Prostate gland (tissue), 2 donors: ENCODE measurements around the gene LAMB1. TPM values are rescaled to one million over a fixed set of nuclear protein-coding genes. Genes with fewer than 3 reads are reported as not detected.
"Not testable (repeated sequence)": the region's sequence is repeated elsewhere in the genome, so short reads cannot be mapped to it uniquely, and the experiment has no call there.

Source experiments
- DNase-seq: peaks from one replicate; pipeline ENCODE4 v3.0.0-alpha.2; 2019; ENCODE audit warnings: low spot score
- H3K27ac ChIP-seq, 2 donors: fragments of 200-600 bp; sonication (generic); 2 replicates each; pipeline ENCODE4 v1.5.1; 2017 to 2019
- H3K27me3 ChIP-seq: fragments of 200-600 bp; sonication (generic); replicated peaks from 2 replicates; pipeline ENCODE4 v1.5.1; 2019; ENCODE audit not compliant: insufficient read depth
- H3K36me3 ChIP-seq, 2 donors: fragments of 200-600 bp; sonication (generic); 1 replicate in 1 of 2; 2 replicates in 1 of 2; pipeline versions ENCODE4 v1.5.1 to v1.8.1; 2017 to 2019
- H3K4me1 ChIP-seq: fragments of 200-600 bp; sonication (generic); replicated peaks from 2 replicates; pipeline ENCODE4 v1.5.1; 2019
- H3K4me3 ChIP-seq, 2 donors: fragments of 200-600 bp; sonication (generic); 2 replicates each; pipeline ENCODE4 v1.5.1; 2017 to 2019
- H3K9me3 ChIP-seq: fragments of 200-600 bp; sonication (generic); 2 replicates; pipeline ENCODE4 v1.5.1; 2017
- POLR2A ChIP-seq: fragments of 450-650 bp; IDR thresholded peaks from one replicate; pipeline ENCODE4 v1.6.1; 2016; ENCODE audit warnings: antibody characterized with exemption, mild to moderate bottlenecking
- POLR2AphosphoS5 ChIP-seq: sonication (generic); formaldehyde crosslinking; IDR thresholded peaks from one replicate; pipeline ENCODE4 v1.6.1; 2017; ENCODE audit warnings: antibody characterized with exemption
- WGBS: methylation state at CpG from one replicate; pipeline ENCODE4 v1.1.5; 2018; 5-methylcytosine and 5-hydroxymethylcytosine counted together
- intact Hi-C: fragments of 100-400 bp; cut with DNase I; formaldehyde crosslinking; loops from one replicate; pipeline ENCODE4 v1.14.2; 2022
- total RNA-seq, 2 donors: library from RNA; depleted of rRNA; stranded (reverse); fragments of >200 nt; gene quantifications; one replicate each; pipeline ENCODE4 v1.1.0, GENCODE V29; 2016
- TF ChIP-seq, protein P1 (sequence below), 4 experiments: fragments of 200-600 bp in 2 of 4; fragments of 450-650 bp in 2 of 4; sonication (generic) in 2 of 4; IDR thresholded peaks; 1 replicate in 3 of 4; 2 replicates in 1 of 4; pipeline ENCODE4 v1.5.1; 2016 to 2019; ENCODE audit warnings: antibody characterized with exemption in 4 of 4, mild to moderate bottlenecking in 2 of 4, moderate library complexity in 2 of 4

Gene LAMB1
- total RNA-seq, 2 donors from 2014 or later, result 15.5 to 64.1 TPM

DNA sequence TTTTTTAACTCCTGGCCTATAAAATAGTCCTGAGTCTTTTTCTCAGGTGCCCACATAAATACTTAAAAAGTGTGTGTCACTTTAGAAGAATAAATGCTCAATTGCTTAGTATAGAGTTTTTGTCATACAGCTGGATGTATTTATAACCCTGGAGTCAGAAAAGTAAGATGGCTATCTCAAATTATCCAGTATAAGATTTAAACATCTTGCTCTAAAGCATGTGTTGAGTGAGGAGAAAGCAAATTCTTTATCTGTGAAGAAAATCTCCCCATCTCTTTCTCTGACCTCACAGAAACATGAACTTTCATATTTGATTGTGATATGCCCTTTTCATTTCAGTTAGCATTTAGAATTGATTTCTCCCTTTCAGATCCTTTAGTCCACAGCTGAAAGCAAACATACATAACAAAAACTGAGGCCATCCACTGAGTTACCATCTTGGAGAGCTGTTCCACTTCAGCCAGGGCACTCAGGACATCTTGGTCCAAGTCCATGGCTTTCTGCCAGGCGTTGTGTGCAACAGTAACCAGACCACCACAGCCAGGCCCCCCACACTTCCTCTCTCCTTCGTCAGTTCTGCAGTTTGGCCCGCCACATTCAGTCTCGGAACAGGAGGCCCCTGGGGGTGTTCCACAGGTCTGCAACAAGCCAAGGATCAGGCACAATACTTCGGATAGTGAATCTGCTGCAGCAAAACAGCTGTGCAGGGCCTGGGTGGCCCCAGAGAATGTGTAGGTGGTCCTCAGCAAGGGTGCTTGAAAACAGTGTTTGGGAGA lies 71.0 kb downstream of the LAMB1 start:
- Histone ChIP-seq H3K4me1 (no peaks in the 10 kb centered on the region), H3K9me3 (no peaks in the 10 kb centered on the region), H3K27ac (no peak overlapping the region), H3K4me3 (no peak overlapping the region), H3K27me3 (no peaks in the 10 kb centered on the region), H3K36me3 (no peaks in the 10 kb centered on the region)
- TF ChIP-seq, protein P1, sequence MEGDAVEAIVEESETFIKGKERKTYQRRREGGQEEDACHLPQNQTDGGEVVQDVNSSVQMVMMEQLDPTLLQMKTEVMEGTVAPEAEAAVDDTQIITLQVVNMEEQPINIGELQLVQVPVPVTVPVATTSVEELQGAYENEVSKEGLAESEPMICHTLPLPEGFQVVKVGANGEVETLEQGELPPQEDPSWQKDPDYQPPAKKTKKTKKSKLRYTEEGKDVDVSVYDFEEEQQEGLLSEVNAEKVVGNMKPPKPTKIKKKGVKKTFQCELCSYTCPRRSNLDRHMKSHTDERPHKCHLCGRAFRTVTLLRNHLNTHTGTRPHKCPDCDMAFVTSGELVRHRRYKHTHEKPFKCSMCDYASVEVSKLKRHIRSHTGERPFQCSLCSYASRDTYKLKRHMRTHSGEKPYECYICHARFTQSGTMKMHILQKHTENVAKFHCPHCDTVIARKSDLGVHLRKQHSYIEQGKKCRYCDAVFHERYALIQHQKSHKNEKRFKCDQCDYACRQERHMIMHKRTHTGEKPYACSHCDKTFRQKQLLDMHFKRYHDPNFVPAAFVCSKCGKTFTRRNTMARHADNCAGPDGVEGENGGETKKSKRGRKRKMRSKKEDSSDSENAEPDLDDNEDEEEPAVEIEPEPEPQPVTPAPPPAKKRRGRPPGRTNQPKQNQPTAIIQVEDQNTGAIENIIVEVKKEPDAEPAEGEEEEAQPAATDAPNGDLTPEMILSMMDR (IDR thresholded peaks at IDR 0.05), result no peak
- TF ChIP-seq POLR2AphosphoS5, result no peak
- TF ChIP-seq POLR2A, result no peak
- WGBS, result 55% methylated on average over 5 of the region's 5 CpGs
- intact Hi-C loops, result no loop called here
- DNase-seq, result no peak

DNA sequence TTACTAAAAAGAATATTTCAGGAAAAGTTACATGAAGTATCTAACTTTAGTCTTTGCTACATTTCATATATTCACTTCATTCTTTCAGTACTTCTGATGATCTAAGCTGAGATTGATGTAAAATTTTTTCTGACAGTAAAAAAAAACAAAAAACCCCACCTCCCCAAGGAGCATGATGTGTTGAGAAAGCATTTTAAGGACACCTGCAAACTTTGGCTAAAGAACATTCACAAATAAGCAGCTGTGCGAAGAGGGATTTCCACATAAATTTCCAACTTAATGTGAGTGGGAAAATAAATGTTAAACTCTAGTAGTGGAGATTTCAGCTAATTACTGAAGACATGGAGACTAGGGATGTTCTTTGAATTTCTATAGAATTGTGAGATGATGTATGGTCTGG lies 76.5 kb downstream of the LAMB1 start:
- no peak for DNase-seq
- no peaks in the 10 kb centered on the region for H3K4me1 ChIP-seq
- H3K27ac ChIP-seq, result no peak overlapping the region
- no peaks in the 10 kb centered on the region for H3K9me3 ChIP-seq
- H3K36me3 ChIP-seq, result no peaks in the 10 kb centered on the region
- no peak for TF ChIP-seq POLR2AphosphoS5
- TF ChIP-seq POLR2A, result no peak
- TF ChIP-seq, protein P1 (IDR thresholded peaks at IDR 0.05), result no peak
- no peaks in the 10 kb centered on the region for H3K27me3 ChIP-seq
- H3K4me3 ChIP-seq, result no peak overlapping the region
- intact Hi-C loops, result no loop called here
- WGBS, result 83% methylated on average over 1 of the region's 1 CpG

DNA sequence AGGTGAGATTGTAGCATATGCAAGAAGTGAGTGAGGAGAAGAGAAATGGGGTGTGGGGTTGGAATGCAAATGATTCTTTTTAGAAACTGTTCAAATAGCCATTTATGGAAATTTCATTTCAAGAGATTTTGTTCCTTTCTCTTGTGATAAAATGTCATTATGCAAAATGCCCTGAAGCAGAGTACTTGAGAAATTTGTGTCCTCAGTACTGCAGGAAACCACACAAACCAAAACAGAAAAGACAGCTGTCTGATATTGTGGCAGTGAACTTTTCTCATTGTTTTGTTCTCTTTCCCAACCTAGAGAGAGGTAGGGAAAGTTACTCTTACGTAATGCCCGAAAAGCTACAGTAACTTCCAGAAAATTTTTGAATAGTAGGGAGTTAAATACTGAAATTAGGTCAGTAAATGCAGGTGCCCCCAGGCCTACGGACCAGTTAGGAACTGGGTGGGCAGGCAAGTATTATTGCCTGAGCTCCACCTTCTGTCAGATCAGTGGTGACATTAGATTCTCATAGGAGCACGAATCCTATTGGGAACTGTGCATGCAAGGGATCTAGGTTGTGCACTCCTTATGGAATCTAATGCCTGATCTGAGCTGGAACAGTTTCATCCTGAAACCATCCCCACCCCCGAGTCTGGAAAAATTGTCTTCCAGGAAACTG lies 78.0 kb downstream of the LAMB1 start:
- 74% methylated on average over 5 of the region's 5 CpGs for WGBS
- no peak for DNase-seq
- no peaks in the 10 kb centered on the region for H3K27me3 ChIP-seq
- no peaks in the 10 kb centered on the region for H3K4me1 ChIP-seq
- H3K27ac ChIP-seq, result no peak overlapping the region
- intact Hi-C loops, result no loop called here
- no peaks in the 10 kb centered on the region for H3K36me3 ChIP-seq
- H3K9me3 ChIP-seq, result no peaks in the 10 kb centered on the region
- TF ChIP-seq POLR2AphosphoS5, result no peak
- H3K4me3 ChIP-seq, result no peak overlapping the region

DNA sequence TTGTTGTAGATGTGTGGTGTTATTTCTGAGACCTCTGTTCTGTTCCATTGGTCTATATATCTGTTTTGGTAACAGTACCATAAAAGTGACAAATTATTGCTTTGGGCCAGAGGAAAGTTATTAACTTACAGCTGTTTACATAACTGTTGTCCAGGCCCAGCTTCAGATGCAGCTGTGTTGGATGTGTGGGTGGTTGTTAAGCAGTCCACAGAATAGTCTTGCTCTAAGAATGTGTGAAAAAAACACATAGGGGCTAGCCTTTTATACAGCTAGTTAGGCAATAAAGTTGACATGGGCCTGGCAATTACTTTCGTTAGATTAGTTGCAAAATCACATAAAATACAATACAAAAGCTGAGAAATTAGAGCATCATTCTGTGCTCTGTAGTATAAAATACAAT lies 80.1 kb downstream of the LAMB1 start:
- DNase-seq, result no peak
- Histone ChIP-seq H3K27me3 (no peaks in the 10 kb centered on the region), H3K36me3 (no peaks in the 10 kb centered on the region), H3K9me3 (no peaks in the 10 kb centered on the region), H3K4me1 (no peaks in the 10 kb centered on the region), H3K27ac (no peak overlapping the region), H3K4me3 (no peak overlapping the region)
- intact Hi-C loops, result no loop called here
- WGBS, result 50% methylated on average over 1 of the region's 1 CpG
- TF ChIP-seq POLR2A, result no peak
- TF ChIP-seq, protein P1 (IDR thresholded peaks at IDR 0.05), result no peak
- TF ChIP-seq POLR2AphosphoS5, result no peak

DNA sequence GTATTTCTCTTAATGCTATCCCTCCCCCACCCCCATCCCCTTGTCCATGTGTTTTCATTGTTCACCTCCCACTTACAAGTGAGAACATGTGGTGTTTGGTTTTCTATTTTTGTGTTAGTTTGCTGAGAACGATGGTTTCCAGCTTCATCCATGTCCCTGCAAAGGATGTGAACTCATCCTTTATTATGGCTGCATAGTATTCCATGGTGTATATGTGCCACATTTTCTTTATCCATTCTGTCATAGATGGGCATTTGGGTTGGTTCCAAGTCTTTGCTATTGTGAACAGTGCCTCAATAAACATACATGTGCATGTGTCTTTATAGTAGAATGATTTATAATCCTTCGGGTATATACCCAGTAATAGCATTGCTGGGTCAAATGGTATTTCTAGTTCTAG lies 81.1 kb downstream of the LAMB1 start:
- H3K36me3 ChIP-seq, H3K27me3 ChIP-seq, H3K9me3 ChIP-seq, H3K4me1 ChIP-seq, DNase-seq, intact Hi-C loops, H3K4me3 ChIP-seq, H3K27ac ChIP-seq: not testable (repeated sequence)
- 54% methylated on average over 2 of the region's 2 CpGs for WGBS
